ENCODE measurements around the gene OR5AS1.
"Not testable (repeated sequence)": the region's sequence is repeated elsewhere in the genome, so short reads cannot be mapped to it uniquely, and the experiment has no call there.

The OR5AS1 gene

DNA sequence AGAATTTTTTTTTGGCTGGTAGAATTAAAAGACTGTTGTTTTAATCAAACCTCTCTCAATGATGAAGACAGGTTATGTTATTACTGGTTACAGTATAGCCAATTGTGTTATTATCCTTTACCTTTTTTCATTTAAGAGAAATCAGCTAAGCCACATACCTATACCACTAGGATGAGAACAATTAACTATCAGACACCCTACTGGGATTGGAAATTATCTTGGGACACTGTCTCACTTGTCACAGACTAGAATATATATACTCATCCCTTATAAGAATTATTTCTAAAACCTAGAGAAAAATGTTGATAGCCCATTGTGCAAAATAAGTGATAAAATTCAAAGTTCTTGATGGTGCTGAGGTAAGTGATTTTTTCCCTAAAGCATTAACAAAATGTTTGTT lies at the start of gene OR5AS1:
Gene OR5AS1 (plus strand): TSS at position 301 of the 400 bp plus-strand sequence. CDS start 2,765 bp downstream, outside the sequence.
- no peak for DNase-seq

DNA sequence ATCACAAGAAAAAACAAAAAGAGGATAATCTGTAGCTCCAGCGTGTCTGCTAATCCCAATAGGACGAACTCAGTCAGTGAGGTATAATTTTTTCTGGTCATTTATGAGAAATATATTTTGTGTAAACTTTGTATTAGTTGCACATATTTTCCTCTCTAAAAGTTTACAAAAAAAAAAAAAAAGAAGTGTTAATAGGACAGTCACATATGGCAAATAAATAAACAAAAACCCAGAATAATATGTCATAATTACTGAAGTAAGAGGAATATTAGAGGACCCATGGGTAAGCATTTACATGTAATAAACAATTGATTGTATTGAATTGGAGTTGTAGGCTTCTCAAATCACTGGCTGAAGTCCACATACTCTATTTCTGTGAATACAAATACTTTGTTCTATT lies 32.9 kb upstream of the OR5AS1 start, which contains the start of gene OR5F1:
Gene OR5F1 (minus strand): TSS at position 101 of the 400 bp plus-strand sequence. CDS start 0 bp downstream, at position 101.
- DNase-seq, result no peak

DNA sequence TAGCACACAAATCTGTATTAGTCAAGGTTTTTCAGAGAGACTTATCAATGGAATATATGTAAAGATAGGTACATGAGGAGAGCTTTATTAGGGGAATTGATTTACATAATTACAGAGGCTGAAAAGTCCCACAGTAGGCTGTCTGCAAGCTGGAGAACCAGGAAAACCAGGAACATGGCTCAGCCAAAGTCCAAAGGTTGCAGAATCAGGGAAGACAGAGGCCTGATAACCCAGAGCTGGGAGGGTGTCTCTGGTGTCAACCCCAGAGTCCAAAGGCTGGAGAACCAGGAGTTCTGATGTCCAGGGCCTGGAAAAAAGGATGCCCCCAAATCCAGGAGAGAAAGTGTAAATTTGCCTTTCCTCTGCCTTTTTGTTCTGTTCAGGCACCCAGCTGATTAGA lies 16.7 kb upstream of the OR5AS1 start:
- no peak for DNase-seq

DNA sequence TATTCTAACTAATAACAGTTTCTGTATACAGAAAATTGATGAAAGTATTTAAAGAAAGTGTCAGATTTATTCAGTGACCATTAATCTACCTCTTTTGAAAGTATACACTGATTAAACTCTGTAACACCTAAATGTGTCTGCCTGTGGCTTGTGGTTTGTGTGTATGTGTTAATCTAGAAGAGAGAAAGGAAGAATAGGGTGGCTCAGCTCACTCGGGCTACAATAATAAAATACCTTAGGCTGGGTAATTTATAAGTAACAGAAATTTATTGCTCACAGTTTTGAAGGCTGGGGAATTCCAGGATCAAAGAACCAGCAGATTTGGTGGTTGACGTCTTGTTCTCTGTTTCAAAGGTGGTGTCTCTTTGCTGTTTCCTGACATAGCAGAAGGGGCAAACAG lies 13.6 kb upstream of the OR5AS1 start:
- no peak for DNase-seq

DNA sequence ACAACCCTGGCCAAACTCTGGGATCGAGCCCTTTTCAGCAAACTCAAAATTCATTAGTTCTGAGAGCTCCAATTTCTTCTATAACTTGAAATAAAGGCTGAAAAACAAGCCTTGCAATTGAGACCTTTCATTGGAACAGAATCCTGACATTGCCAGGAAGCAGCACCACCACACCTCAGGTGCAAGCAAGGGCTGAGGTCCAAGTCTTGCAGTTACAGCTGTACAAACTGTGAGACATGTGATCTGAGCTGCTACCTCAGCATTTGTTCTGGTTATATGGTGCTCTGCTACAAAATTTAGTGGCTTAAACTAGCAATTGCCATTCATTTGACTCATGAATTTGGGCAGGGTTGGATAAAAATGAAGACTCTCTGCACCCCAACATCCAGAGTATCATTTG lies 18.1 kb downstream of the OR5AS1 start:
- no peak for DNase-seq

DNA sequence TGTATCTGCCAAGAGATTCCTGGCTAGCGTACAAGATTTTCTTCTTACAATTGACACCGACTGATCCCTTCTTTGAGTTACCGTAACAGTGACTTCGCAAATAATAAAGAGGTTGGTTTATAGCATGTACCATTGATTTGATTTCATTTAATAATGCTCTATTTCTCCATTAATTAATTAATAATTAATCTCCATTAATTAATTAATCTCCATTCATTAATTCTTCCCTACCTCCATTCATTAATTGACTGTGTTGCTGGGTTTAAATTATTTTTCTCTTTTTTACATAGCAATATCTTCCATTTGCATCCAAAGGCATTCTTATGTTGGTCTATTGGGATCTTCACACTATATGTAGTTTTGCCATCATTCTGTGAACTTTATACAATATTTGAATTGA lies 21.0 kb downstream of the OR5AS1 start:
- DNase-seq, result no peak

DNA sequence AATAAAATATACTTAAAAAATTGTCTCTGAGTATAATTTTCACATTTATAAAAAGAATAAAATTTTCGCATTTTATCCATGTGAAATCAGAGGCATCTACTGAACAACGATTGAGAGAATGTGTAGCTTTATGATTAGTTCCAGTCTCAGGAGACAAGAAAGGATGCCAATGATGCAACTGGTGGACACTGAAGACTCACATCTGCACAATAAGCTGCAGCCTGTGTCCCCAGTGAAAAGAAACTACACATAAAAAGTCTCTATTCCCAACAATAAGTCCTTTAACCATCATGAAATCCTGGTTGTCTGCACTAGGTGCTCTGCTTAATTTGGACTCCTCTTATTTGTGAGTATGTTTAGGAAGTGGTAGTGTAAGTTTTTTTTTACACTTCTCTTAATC lies 22.0 kb downstream of the OR5AS1 start:
- no peak for DNase-seq

DNA sequence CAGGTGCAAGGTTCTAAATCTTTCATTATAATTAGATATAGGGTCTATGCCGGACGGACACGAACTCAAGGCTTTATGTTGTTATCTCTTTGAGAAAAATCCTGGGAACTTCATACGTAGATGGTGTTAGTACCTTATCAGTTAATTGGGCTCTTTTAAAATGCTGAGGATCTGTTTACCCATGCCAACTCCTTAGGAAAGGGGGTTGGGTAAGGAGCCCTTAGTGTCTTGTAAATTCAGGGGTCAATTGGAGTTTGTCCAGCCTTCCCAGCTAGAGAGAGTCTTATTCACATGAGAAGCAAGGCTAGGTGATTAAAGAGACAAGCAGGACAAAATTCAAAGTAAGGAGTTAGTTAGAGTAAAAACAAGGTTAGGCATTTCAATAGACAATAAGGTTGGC lies 28.9 kb downstream of the OR5AS1 start:
- not testable (repeated sequence) for DNase-seq

DNA sequence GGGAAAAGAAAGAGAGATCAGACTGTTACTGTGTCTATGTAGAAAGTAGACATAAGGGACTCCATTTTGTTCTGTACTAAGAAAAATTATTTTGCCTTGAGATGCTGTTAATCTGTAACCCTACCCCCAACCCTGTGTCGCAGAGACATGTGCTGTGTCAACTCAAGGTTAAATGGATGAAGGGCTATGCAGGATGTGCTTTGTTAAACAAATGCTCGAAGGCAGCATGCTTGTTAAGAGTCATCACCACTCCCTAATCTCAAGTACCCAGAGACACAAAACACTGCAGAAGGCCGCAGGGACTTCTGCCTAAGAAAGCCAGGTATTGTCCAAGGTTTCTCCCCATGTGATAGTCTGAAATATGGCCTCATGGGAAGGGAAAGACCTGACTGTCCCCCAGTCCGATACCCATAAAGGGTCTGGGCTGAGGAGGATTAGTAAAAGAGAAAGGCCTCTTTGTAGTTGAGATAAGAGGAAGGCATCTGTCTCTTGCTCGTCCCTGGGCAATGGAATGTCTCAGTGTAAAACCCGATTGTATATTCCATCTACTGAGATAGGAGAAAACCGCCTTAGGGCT lies 30.3 kb downstream of the OR5AS1 start:
- not testable (repeated sequence) for DNase-seq

DNA sequence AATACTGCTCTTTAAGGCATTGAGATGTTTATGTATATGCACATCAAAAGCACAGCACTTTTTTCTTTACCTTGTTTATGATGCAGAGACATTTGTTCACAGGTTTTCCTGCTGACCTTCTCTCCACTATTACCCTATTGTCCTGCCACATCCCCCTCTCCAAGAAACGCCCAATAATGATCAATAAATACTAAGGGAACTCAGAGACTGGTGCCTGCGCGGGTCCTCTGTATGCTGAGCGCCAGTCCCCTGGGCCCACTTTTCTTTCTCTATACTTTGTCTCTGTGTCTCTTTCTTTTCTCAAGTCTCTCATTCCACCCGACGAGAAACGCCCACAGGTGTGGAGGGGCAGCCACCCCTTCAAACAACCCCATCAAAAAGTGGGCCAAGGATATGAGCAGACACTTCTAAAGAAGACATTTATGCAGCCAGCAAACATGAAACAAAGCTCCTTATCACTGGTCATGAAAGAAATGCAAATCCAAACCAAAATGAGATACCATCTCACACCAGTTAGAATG lies 30.9 kb downstream of the OR5AS1 start:
- DNase-seq, result not testable (repeated sequence)

DNA sequence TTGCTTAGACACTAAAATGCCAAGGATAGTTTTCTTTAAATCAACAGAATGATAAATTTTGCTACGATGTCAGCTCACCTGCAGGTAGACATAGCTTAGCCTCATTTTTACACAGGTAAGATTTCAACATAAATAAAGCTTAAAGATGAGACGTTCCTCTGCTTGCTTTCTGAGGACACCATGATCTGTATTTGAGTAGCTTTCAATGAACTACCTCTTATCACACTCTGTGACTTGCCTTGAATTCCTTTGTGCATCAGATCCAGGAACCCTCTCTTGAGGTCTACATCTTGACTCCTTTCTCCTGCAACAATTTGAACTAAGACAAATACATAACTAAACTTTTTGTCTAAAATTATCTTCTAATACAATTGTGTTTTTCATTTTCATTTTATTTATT lies 39.5 kb downstream of the OR5AS1 start:
- no peak for DNase-seq

Data from NCI-H187 treated with DMSO at 0.1 percent for 48 hours (cell line).